Amniotic stem cell (primary cell): ENCODE measurements around the gene CD101.

Experiments
- DNase-seq: peaks from one replicate; lab custom pipeline; 2025; lab: John Stamatoyannopoulos, UW

The CD101 gene

GRCh38 chr1:117014209-117014608 lies 12.6 kb downstream of the CD101 start:
- no peak for DNase-seq

- no peak for DNase-seq
These were observed 14.2 kb downstream of the CD101 start for GRCh38 chr1:117015724-117016123.

DNA sequence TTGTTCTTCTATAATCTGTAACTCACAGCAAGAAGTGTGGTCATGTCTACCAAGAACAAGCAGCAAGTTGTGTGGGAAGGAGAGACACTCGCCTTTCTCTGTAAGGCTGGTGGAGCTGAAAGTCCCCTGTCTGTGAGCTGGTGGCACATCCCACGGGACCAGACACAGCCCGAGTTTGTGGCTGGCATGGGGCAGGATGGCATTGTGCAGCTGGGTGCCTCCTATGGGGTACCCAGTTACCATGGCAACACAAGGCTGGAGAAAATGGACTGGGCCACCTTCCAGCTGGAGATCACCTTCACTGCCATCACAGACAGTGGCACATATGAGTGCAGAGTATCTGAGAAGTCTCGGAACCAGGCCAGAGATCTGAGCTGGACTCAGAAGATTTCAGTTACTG lies 15.5 kb downstream of the CD101 start:
- DNase-seq, result no peak

GRCh38 chr1:117017648-117018047 lies 16.1 kb downstream of the CD101 start:
- no peak for DNase-seq

DNA sequence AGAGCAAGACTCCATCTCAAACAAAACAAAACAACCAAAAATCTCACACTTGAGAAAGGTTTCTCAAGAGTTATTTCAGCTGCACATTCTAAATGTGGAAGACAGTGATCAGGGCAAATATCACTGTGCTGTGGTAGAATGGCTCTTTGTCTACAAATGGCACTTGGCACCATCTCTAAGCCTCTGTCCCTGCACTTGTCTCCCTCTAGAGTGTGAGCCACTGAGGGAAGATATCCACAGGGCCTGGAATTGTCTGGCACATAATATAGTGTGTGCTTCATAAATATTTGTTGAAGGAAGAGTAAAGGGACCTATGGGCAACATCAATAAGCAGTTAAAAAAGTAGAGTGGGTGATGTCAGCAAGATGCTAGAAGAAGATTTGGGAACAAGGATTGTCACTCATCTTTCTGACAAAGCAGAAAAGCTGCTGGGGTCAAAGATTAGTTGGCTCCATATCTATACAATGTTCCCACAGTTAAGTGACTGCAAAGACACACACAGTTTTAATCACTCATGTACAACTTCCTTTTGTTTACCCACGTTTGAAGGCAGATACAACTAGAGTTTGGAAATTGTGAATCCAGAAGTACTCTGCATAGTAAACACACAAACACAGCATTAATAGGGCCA lies 19.1 kb downstream of the CD101 start:
- DNase-seq, result no peak

GRCh38 chr1:117022114-117022513 lies 20.6 kb downstream of the CD101 start:
- no peak for DNase-seq

DNA sequence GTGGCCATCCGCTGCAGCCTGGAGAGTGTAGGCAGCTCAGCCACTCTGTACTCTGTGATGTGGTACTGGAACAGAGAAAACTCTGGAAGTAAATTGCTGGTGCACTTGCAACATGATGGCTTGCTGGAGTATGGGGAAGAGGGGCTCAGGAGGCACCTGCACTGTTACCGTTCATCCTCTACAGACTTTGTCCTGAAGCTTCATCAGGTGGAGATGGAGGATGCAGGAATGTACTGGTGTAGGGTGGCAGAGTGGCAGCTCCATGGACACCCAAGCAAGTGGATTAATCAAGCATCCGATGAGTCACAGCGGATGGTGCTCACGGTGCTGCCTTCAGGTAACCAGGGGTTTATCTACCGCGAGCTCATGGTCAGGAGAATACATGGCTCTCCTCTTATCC lies 24.0 kb downstream of the CD101 start:
- no peak for DNase-seq

GRCh38 chr1:117026361-117026760 lies 24.8 kb downstream of the CD101 start:
- no peak for DNase-seq

- DNase-seq, result no peak
These were observed 28.1 kb downstream of the CD101 start for GRCh38 chr1:117029685-117030084.

GRCh38 chr1:117030271-117030877 lies 28.8 kb downstream of the CD101 start:
- no peak for DNase-seq

DNA sequence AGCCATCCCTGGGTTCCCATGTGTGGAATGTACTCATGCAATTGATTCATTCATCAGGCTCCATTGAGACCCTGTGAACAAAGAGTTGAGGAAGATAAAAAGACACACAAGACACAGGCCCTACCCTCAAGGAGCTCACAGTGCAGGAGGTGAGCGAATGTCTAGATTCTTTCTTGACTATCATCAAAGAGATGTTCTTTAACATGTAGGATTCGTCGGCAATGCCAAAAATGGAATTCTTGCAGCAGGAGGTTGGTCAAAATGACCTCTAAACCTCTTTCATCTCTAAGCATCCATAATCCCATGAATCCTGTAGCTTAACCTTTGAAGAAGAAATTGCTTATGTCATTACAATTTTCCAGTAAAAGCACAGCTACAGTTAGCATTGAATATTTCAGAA lies 30.7 kb downstream of the CD101 start:
- no peak for DNase-seq

GRCh38 chr1:117032681-117033539 lies 31.4 kb downstream of the CD101 start:
- DNase-seq, result no peak

GRCh38 chr1:117033772-117034171 lies 32.2 kb downstream of the CD101 start:
- no peak for DNase-seq

- no peak for DNase-seq
These were observed 33.3 kb downstream of the CD101 start for GRCh38 chr1:117034791-117035290.

- no peak for DNase-seq
These were observed 34.5 kb downstream of the CD101 start for GRCh38 chr1:117036018-117036461.

GRCh38 chr1:117037802-117038201 lies 36.2 kb downstream of the CD101 start:
- DNase-seq, result no peak

- no peak for DNase-seq
These were observed 36.7 kb downstream of the CD101 start for GRCh38 chr1:117038236-117038635.

GRCh38 chr1:117044217-117044616 lies 42.7 kb downstream of the CD101 start:
- no peak for DNase-seq

DNA sequence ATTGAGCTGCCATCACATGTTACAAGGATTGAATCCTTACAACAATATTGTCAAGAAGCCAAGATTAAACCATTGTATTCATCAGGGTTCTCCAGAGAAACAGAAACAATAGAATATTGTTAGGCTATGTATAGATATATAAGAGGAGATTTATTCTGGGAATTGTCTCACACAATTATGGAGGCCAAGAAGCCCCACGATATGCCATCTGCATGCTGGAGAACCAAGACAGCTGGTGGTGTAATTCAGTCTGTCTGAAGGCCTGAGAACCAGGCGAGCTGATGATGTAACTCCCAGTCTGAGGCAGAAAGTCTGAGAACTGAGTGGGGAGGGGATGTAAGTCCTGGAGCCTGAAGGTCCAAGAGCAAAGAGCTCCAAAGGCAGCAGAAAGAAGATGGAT lies 44.1 kb downstream of the CD101 start:
- DNase-seq, result no peak

GRCh38 chr1:117046781-117047180 lies 45.2 kb downstream of the CD101 start:
- no peak for DNase-seq

- no peak for DNase-seq
These were observed 45.7 kb downstream of the CD101 start for GRCh38 chr1:117047271-117047670.

DNA sequence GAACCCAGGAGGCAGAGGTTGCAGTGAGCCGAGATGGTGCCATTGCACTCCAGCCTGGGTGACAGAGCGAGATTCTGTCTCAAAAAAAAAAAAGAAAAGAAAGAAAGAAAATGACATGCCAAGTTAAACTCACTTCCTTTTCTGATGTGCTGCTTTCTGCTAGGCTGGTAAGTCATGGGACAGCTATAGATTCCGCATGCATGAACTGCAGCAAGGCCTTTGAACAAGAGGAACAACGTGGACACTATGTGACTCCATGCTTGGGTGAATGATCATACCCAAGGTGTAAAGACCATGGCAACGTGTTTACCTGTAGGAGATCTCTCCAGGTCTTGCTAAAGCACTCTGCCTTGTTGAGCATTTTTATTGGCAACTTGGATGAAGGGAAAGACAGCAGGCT lies 48.3 kb downstream of the CD101 start:
- no peak for DNase-seq
